OCI-LY1 (cell line): ENCODE data around the gene OMP.

ENCODE experiments used
- H2AFZ ChIP-seq: fragments of 200-600 bp; sonication (generic), shearing (Covaris generic); 2 replicates; pipeline ENCODE4 v1.6.0; 2014; ENCODE audit warnings: antibody characterized with exemption, mild to moderate bottlenecking, low read length
- H3F3A ChIP-seq: fragments of 200-600 bp; sonication (generic), shearing (Covaris generic); 2 replicates; pipeline ENCODE4 v1.6.0; 2014; ENCODE audit warnings: mild to moderate bottlenecking, antibody characterized with exemption, low read length, moderate library complexity; ENCODE audit not compliant: insufficient read depth
- H3K27ac ChIP-seq: fragments of 200-600 bp; sonication (generic); 2 replicates; pipeline ENCODE4 v1.5.1; 2014; ENCODE audit warnings: low read length, mixed run types, mild to moderate bottlenecking, low read depth; ENCODE audit not compliant: poor library complexity, severe bottlenecking
- H3K27me3 ChIP-seq: fragments of 200-600 bp; sonication (generic); 2 replicates; pipeline ENCODE4 v1.6.0; 2014; ENCODE audit warnings: antibody characterized with exemption, mild to moderate bottlenecking, low read length, moderate library complexity; ENCODE audit not compliant: insufficient read depth
- H3K36me3 ChIP-seq: fragments of 200-600 bp; sonication (generic); 2 replicates; pipeline ENCODE4 v1.6.1; 2014; ENCODE audit warnings: mild to moderate bottlenecking, antibody characterized with exemption, low read length, moderate library complexity, mixed read lengths; ENCODE audit not compliant: insufficient read depth
- H3K4me1 ChIP-seq: fragments of 200-600 bp; sonication (generic); 2 replicates; pipeline ENCODE4 v1.5.1; 2014; ENCODE audit warnings: mild to moderate bottlenecking, low read length, moderate library complexity; ENCODE audit not compliant: insufficient read depth, severe bottlenecking
- H3K4me2 ChIP-seq: fragments of 200-600 bp; sonication (generic), shearing (Covaris generic); 2 replicates; pipeline ENCODE4 v1.6.1; 2014; ENCODE audit warnings: low read length
- H3K4me3 ChIP-seq: fragments of 200-600 bp; sonication (generic); 2 replicates; pipeline ENCODE4 v1.5.1; 2014; ENCODE audit warnings: low read length, low read depth, mild to moderate bottlenecking, mixed read lengths; ENCODE audit not compliant: poor library complexity, severe bottlenecking
- H3K79me2 ChIP-seq: fragments of 200-600 bp; shearing (Covaris generic); 2 replicates; pipeline ENCODE4 v1.6.1; 2016; ENCODE audit warnings: mixed run types, low read length, mixed read lengths; ENCODE audit not compliant: insufficient read depth
- H3K9ac ChIP-seq: fragments of 200-600 bp; sonication (generic), shearing (Covaris generic); 2 replicates; pipeline ENCODE4 v1.6.1; 2014; ENCODE audit warnings: mild to moderate bottlenecking, low read length, mixed read lengths
- H3K9me2 ChIP-seq: fragments of 200-600 bp; sonication (generic), shearing (Covaris generic); 2 replicates; pipeline ENCODE4 v1.6.1; 2014; ENCODE audit warnings: low read depth, mild to moderate bottlenecking, low read length, mixed read lengths
- H3K9me3 ChIP-seq: fragments of 200-600 bp; shearing (Covaris generic); 2 replicates; pipeline ENCODE4 v1.6.1; 2014; ENCODE audit warnings: low read length, mixed read lengths
- H4K20me1 ChIP-seq: fragments of 200-600 bp; sonication (generic), shearing (Covaris generic); 2 replicates; pipeline ENCODE4 v1.6.0; 2016; ENCODE audit warnings: mild to moderate bottlenecking, low read length; ENCODE audit not compliant: insufficient read depth
- EZH2 ChIP-seq: fragments of 200-600 bp; sonication (generic), shearing (Covaris generic); IDR thresholded peaks from 2 replicates; pipeline ENCODE4 v1.8.0; 2017; ENCODE audit warnings: borderline replicate concordance, mixed run types, mild to moderate bottlenecking, antibody characterized with exemption, low read length, moderate library complexity, mixed read lengths
- TF ChIP-seq, protein P1 (sequence below): fragments of 200-600 bp; sonication (generic), shearing (Covaris generic); IDR thresholded peaks from 2 replicates; pipeline ENCODE4 v1.5.1; 2017; ENCODE audit warnings: mild to moderate bottlenecking, antibody characterized with exemption, low read length, moderate library complexity, mixed read lengths

The OMP gene

DNA sequence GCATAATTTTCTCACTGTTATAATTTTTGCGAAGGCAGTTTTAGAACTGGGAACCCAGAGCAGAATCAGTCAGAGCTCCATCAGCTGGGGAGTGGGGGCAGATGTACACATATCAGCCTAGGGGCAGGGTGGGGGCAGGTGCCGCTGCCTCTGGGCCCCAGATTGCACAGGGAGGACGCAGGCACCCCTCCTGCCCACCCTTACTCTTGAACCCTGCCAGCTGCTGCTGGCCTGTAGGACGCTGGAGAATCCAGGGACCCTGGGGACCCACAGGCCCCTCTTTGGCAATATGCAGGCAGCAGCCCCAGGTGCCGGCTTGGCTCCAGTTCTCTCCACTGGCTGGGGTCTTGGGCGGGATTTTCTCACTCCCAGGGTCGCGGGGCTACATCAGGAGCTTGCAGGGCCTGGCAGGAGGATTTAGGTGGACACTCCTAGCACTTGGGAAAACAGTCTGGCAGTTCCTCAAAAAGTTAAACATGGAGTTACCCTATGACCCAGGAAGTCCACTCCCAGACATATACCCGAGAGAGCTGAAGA is 44.6 kb upstream of the OMP start:
- Histone ChIP-seq H3K9me3 (peaks cover 3% of the 10 kb centered on the region; the same call in 1 of the 2 replicates), H2AFZ (no peak overlapping the region), H3K9me2 (no peaks in the 10 kb centered on the region), H3K79me2 (no peaks in the 10 kb centered on the region), H3K27me3 (peaks cover 3% of the 10 kb centered on the region; the same call in 1 of the 2 replicates), H3K4me1 (no peaks in the 10 kb centered on the region), H3K27ac (no peak overlapping the region), H3F3A (no peaks in the 10 kb centered on the region), H3K36me3 (no peaks in the 10 kb centered on the region; the same call in 1 of the 2 replicates), H3K9ac (no peak overlapping the region), H4K20me1 (no peaks in the 10 kb centered on the region), H3K4me3 (no peak overlapping the region), H3K4me2 (no peak overlapping the region)
- TF ChIP-seq EZH2, result no peak
- TF ChIP-seq, protein P1, sequence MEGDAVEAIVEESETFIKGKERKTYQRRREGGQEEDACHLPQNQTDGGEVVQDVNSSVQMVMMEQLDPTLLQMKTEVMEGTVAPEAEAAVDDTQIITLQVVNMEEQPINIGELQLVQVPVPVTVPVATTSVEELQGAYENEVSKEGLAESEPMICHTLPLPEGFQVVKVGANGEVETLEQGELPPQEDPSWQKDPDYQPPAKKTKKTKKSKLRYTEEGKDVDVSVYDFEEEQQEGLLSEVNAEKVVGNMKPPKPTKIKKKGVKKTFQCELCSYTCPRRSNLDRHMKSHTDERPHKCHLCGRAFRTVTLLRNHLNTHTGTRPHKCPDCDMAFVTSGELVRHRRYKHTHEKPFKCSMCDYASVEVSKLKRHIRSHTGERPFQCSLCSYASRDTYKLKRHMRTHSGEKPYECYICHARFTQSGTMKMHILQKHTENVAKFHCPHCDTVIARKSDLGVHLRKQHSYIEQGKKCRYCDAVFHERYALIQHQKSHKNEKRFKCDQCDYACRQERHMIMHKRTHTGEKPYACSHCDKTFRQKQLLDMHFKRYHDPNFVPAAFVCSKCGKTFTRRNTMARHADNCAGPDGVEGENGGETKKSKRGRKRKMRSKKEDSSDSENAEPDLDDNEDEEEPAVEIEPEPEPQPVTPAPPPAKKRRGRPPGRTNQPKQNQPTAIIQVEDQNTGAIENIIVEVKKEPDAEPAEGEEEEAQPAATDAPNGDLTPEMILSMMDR, result no peak

GRCh38 chr11:77058900-77059299 is 43.7 kb upstream of the OMP start:
- H3K79me2 ChIP-seq, result no peaks in the 10 kb centered on the region
- H3F3A ChIP-seq, result no peaks in the 10 kb centered on the region
- H3K9me2 ChIP-seq, result no peaks in the 10 kb centered on the region
- H3K9ac ChIP-seq, result no peak overlapping the region
- no peak for TF ChIP-seq EZH2
- TF ChIP-seq, protein P1, result no peak
- H4K20me1 ChIP-seq, result no peaks in the 10 kb centered on the region
- no peak overlapping the region for H3K27ac ChIP-seq
- H2AFZ ChIP-seq, result no peak overlapping the region
- no peak overlapping the region for H3K4me3 ChIP-seq
- H3K9me3 ChIP-seq, result peaks cover 3% of the 10 kb centered on the region; the same call in 1 of the 2 replicates
- no peaks in the 10 kb centered on the region for H3K4me1 ChIP-seq
- H3K36me3 ChIP-seq, result no peaks in the 10 kb centered on the region; the same call in 1 of the 2 replicates
- H3K4me2 ChIP-seq, result no peak overlapping the region
- peaks cover 3% of the 10 kb centered on the region; the same call in 1 of the 2 replicates for H3K27me3 ChIP-seq

DNA sequence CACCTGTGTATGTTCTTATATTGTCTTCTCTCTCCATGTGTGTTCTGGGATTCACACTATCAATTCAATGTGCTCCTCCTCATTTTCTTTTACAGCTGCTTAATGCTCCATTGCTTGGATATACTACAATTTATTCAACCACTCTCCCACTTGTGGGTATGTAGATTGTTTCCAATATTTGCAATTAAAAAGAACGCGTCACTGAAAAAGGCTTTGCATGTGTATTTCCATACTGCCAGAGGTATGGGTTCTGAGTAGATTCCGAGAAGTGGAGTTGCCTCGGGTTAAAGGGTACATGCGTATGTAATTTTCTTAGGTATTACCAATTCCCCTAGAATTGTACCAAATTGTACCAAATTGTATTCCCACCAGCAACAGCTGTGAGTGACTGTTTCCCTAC is 42.8 kb upstream of the OMP start:
- no peak overlapping the region for H3K4me2 ChIP-seq
- H3F3A ChIP-seq, result no peaks in the 10 kb centered on the region

More for the DNA sequence above, 42.8 kb upstream of the OMP start:
- H3K36me3 ChIP-seq, result no peaks in the 10 kb centered on the region; the same call in 1 of the 2 replicates
- no peak overlapping the region for H3K9ac ChIP-seq
- TF ChIP-seq, protein P1, result no peak
- TF ChIP-seq EZH2, result no peak
- H3K4me1 ChIP-seq, result no peaks in the 10 kb centered on the region
- no peaks in the 10 kb centered on the region for H3K9me2 ChIP-seq
- H4K20me1 ChIP-seq, result no peaks in the 10 kb centered on the region
- peaks cover 3% of the 10 kb centered on the region; the same call in 1 of the 2 replicates for H3K9me3 ChIP-seq
- H3K27ac ChIP-seq, result no peak overlapping the region
- peaks cover 3% of the 10 kb centered on the region; the same call in 1 of the 2 replicates for H3K27me3 ChIP-seq
- H2AFZ ChIP-seq, result no peak overlapping the region
- H3K4me3 ChIP-seq, result no peak overlapping the region
- H3K79me2 ChIP-seq, result no peaks in the 10 kb centered on the region
